Urinary bladder (tissue), 4 donors: Measurements from ENCODE around the gene JAKMIP1. TPM values are rescaled to one million over a fixed set of nuclear protein-coding genes. Genes with fewer than 3 reads are reported as not detected.

Experiments used
- DNase-seq: peaks from one replicate; pipeline ENCODE4 v3.0.0-alpha.2; 2015; ENCODE audit errors: extremely low spot score
- H3K27ac ChIP-seq: one replicate; pipeline ENCODE4 v1.5.1; 2013; ENCODE audit warnings: low read depth, mild to moderate bottlenecking, moderate library complexity
- H3K36me3 ChIP-seq: one replicate; pipeline ENCODE4 v1.6.1; 2013; ENCODE audit warnings: mild to moderate bottlenecking, moderate library complexity; ENCODE audit not compliant: insufficient read depth
- H3K4me1 ChIP-seq: one replicate; pipeline ENCODE4 v1.6.1; 2013; ENCODE audit warnings: mild to moderate bottlenecking, moderate library complexity; ENCODE audit not compliant: insufficient read depth
- H3K4me3 ChIP-seq: one replicate; pipeline ENCODE4 v1.5.1; 2013; ENCODE audit warnings: low read depth, low read length
- WGBS: extraction: QIAGEN DNeasy Blood & Tissue Kit; methylation state at CpG from one replicate; pipeline ENCODE4 v1.1.7; 2013; 5-methylcytosine and 5-hydroxymethylcytosine counted together
- polyA plus RNA-seq: library from polyadenylated mRNA; stranded (reverse); fragments of 200-250 nt; gene quantifications from one replicate; pipeline ENCODE4 v1.2.3, GENCODE V29; 2013
- total RNA-seq: library from RNA; depleted of rRNA; stranded (reverse); fragments of >200 nt; gene quantifications from one replicate; pipeline ENCODE4 v1.2.3, GENCODE V29; 2014
- donor health status: healthy with polysubstance abuse.
- donor health status: healthy.

JAKMIP1 gene
- total and polyA plus RNA-seq, 2 donors, result 0.58 to 0.61 TPM

DNA sequence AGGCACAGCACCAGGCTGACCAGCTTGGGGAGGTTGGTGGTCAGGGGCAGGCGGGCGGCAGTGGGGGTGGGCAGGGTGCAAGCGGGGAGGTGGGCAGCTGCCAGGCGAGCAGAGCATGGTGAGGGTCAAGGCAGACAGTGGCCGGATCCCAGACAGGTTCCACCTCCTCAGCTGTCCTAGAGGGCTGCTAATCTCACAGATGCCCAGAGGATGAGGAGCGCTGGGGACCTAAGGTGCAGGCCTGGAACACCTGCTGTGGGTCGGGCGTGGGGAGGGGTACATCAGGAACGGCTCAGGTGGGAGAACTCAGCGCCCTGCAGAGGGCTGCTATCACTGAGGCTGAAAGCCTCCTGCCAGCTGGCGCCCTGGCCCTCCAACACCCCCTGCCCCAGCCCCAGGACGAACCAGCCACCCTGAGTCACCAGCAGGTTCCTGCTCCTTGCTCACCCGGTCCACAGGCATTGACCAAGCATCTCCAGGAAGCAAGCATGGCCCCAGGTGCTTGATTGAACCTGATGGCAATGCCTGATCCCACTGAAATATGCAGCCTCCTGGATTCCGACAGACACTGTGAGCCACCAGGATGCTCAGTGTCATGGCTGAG, 153.7 kb downstream of the JAKMIP1 start:
- Histone ChIP-seq H3K36me3 (no peaks in the 10 kb centered on the region), H3K4me3 (no peak overlapping the region), H3K4me1 (no peaks in the 10 kb centered on the region), H3K27ac (no peak overlapping the region)
- 88% methylated on average over 14 of the region's 14 CpGs for WGBS
- DNase-seq, result no peak

DNA sequence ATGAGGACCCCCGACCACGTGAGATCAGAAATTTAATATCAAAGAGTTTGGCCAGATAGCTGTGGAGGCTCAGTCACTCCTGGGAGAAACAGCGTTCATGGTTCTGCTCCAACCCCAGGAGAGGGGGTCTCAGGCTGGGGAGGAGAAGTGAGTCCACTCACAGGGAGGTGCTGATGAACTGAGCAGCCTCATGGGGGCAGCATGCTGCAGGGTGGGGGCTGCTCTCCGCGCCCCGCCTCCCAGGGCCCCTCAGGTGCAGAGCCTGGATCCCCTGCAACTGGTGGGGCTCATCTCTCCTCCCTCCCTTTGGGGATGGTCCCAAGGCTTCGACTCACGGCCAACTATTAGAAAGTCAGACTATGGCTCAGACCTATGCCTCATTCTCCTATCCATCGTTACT, 155.5 kb downstream of the JAKMIP1 start:
- no peaks in the 10 kb centered on the region for H3K36me3 ChIP-seq
- 36% methylated on average over 9 of the region's 9 CpGs for WGBS
- DNase-seq, result no peak

DNA sequence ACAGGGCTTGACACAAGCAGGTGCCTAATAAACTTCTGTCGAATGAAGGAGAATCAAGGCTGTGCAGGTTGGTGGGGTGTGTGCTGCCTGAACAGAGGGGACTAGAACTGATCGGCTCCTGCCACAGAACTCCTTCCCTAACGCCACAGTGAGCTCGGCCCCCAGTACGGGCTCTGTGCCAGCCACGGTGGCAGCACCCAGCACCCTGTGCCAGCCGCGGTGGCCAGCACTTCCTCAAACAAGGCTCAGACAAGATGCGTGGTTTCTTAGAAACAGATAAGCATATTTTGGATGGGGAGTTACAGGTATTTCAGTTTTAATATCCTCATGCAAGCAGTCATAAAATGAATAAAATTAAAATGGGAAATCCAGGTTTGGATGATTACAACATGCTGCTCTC, 156.1 kb downstream of the JAKMIP1 start:
- Histone ChIP-seq H3K4me1 (no peaks in the 10 kb centered on the region), H3K36me3 (no peaks in the 10 kb centered on the region), H3K4me3 (no peak overlapping the region), H3K27ac (no peak overlapping the region)
- 62% methylated on average over 9 of the region's 9 CpGs for WGBS
- no peak for DNase-seq

More for the DNA sequence above, 155.5 kb downstream of the JAKMIP1 start:
- no peaks in the 10 kb centered on the region for H3K4me1 ChIP-seq
- no peak overlapping the region for H3K4me3 ChIP-seq
- no peak overlapping the region for H3K27ac ChIP-seq

DNA sequence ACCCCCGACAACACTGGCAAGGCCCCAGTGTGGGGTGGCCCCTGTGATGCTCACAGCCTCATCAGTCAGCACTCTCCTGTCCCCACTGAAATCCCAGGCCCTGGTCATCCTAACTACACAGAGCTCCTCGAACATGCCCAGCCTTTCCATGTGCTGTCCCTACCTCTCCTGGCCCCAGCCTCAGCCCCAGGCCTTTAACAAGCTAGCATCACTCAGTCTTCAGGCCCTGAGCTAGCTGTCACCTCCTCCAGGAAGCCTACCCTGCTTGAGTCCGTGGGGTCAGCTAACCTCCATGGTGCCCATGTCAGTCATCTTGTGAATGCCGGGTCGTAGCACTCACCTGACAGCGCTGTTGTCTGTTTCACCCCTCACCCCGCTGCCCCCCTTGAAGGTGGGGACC, 156.5 kb downstream of the JAKMIP1 start:
- Histone ChIP-seq H3K4me1 (no peaks in the 10 kb centered on the region), H3K36me3 (no peaks in the 10 kb centered on the region), H3K4me3 (no peak overlapping the region), H3K27ac (no peak overlapping the region)
- 84% methylated on average over 7 of the region's 7 CpGs for WGBS
- no peak for DNase-seq

DNA sequence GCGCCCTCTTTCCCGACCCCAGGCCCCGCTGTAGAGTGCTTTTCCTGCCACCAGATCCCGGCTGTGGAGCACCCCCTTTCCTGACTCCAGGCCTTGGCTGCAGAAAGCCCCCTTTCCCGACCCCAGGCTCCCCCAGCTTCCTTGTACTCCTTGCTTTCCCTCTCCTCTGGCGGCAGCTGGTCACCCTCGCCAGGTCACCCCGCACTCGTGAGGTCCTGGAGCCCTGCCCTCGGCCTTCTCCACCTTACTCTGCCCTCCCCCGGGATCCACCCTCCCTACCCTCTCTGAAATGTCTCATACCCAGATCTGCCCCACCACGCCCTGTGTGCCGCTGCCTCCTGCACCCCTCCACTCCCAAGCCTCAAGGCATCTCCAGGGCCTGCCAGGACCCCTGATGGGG, 157.2 kb downstream of the JAKMIP1 start:
- Histone ChIP-seq H3K4me1 (no peaks in the 10 kb centered on the region), H3K4me3 (no peak overlapping the region), H3K36me3 (no peaks in the 10 kb centered on the region), H3K27ac (no peak overlapping the region)
- WGBS, result 81% methylated on average over 13 of the region's 13 CpGs
- DNase-seq, result no peak

DNA sequence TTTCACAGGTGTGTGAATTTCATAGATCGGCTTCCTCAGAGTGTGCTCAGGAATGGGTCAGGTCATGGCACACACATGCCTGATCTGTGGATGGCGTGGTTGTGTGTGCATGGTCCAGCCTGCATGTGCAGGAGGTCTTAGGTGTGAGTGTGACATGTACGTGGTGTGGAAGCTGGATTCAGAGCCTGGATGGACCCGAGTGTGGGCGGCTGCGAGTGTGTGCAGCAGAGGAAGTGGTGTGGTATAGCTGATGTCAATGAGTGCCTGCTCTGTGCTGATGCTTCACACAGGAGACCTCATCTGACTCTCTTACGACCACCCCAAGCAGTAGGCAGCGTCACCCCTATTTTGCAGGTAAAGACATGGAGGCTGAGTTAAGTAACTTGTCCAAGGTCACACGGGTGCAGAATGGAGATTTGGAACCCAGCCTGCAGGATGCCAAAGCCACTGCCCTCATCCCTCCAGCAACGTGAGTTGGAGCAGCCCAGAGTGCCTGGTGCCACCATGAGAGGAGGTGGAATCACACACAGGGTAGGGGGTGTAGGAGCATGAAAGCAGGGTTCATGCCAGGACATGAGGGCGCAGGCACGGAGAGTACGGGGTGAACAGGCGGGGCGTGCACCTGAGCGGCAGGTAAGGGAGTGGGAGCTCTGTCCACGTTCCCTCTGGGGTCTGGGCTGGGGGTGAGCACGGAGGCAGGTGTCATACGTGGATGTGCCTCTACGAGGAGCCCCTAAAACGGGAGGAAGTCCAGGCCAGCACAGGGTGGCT, 157.9 kb downstream of the JAKMIP1 start:
- Histone ChIP-seq H3K4me1 (no peaks in the 10 kb centered on the region), H3K27ac (no peak overlapping the region), H3K36me3 (no peaks in the 10 kb centered on the region), H3K4me3 (no peak overlapping the region)
- 83% methylated on average over 21 of the region's 21 CpGs for WGBS
- DNase-seq, result no peak

DNA sequence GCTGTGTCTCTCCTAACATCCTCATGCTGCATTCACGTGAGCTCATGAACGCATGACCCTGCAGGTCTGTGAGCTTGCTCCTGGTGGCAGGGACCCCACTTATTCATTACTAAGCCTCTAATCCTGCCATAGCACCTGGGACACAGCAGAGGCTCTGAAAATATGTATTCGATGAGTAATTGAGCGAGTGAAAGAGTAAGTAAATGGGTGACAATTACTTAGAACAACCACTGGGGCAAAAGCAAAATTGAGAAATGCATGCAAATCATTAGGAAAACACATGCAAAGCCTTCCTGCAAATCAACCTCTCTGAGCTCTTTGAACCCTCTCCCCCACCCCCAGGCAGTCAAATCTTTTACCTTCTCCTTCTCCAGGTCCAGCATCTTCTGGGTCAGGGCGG, 158.5 kb downstream of the JAKMIP1 start:
- Histone ChIP-seq H3K27ac (no peak overlapping the region), H3K36me3 (no peaks in the 10 kb centered on the region), H3K4me1 (no peaks in the 10 kb centered on the region), H3K4me3 (no peak overlapping the region)
- WGBS, result 81% methylated on average over 5 of the region's 5 CpGs
- DNase-seq, result no peak

DNA sequence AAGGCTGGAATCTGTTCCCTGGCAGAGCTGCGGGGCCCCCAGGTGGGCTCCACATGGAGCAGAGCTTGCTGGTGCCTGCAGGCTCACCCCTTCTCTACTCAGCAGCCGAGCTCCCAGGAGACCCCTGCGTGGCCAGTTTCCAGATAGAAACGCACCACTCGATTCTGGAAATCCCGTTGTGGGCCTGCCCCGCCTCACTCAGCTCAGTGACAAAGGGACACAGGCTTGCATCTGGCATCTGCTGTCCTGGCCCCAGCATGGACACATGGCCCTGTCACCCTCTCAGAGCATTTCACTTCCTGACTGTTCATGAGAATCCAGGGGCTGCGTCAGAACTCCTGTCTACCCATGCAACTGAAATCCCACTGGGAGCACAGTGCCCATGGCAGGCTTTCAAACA, 161.6 kb downstream of the JAKMIP1 start:
- Histone ChIP-seq H3K36me3 (no peaks in the 10 kb centered on the region), H3K4me1 (no peaks in the 10 kb centered on the region), H3K27ac (no peak overlapping the region), H3K4me3 (no peak overlapping the region)
- WGBS, result 82% methylated on average over 8 of the region's 8 CpGs
- DNase-seq, result no peak

DNA sequence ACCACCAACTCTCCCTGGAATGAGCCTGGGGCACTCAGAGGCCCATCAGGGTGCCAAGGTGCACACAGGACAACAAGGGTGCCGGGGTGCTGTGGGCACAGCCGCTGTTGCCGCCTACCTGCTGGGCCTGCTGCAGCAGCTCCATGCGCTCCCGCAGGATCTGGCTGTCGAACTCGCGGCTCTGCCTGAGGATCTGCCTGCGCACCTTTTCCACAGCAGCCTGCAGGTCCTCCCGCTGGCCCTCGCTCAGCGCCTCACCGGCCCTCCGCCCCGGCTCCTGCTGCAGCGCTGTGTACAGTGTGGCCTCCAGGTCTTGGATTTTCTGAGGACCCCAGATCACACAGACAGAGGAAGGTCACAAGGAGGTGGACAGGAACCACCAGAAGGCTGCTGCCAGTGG, 164.6 kb downstream of the JAKMIP1 start:
- 94% methylated on average over 16 of the region's 16 CpGs for WGBS
- H3K4me1 ChIP-seq, result no peaks in the 10 kb centered on the region
- H3K36me3 ChIP-seq, result no peaks in the 10 kb centered on the region
- H3K27ac ChIP-seq, result no peak overlapping the region
- H3K4me3 ChIP-seq, result no peak overlapping the region
- DNase-seq, result no peak

DNA sequence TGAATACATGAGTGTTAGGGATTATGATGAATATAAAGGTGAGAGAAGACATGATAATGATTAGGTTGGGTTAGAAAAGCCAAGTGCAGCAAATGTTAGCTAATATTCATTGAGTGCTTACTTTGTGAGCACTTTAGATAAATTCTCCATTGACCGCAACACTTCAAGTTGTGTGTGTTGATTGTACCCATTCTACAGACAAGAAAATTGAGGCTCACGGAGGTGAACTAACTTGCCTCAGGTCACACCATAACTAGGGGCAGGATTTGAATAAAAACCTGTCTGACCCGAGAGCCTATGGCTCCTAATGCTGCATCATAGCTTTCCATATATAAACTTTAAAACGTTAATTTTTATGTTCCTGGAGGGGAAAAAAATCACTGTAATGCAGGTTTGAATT, 167.0 kb downstream of the JAKMIP1 start:
- H3K27ac ChIP-seq, result no peak overlapping the region
- H3K36me3 ChIP-seq, result no peaks in the 10 kb centered on the region
- 60% methylated on average over 4 of the region's 4 CpGs for WGBS
- H3K4me1 ChIP-seq, result no peaks in the 10 kb centered on the region
- DNase-seq, result no peak
- H3K4me3 ChIP-seq, result no peak overlapping the region

DNA sequence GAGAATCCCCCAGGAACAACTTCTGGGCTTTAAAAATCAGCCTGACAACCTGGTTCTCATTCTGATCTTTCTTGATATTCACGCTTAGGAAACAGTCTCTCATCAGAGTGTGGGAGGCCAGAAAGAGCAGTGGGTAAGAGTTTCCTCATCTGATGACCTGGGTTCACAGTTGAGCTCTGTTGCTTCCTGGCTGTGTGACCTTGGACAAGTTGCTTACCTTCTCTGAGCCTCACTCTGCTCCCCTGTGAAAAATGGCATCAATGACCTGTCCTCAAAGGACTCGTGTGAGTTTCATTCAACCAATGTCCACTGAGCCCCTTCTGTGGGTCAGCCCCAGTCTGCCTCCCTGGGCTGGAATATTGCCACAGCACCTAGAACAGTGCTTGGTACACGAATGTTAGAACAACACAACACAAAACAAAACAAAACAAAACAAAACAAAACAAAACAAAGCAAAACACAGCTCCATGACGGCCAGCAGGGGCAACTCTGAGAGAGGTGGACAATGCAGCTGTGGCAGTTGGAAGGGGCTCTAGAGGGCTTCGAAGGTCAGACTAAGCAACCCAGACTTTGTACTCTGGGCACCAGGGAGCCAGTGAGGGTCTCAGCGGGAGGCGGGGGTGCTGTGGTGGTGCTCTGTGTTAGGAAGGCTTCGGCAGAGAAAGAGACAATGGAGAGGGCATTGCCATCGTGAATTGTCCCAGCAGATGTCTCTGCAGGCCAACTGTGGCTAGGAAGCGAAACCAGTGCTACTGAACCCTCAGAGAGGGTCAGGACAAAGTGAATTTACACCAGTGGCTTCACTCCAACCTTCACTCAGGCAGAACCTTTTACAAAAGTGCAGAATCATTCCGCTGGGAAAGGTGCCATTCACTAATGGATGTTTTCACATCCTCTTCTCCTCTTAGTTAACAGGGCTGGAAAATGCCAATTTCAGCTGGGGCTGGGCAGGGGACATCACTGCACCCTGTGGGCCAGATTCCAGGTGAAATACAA, 167.8 kb downstream of the JAKMIP1 start:
- Histone ChIP-seq H3K4me1 (no peaks in the 10 kb centered on the region), H3K36me3 (no peaks in the 10 kb centered on the region), H3K27ac (no peak overlapping the region), H3K4me3 (no peak overlapping the region)
- no peak for DNase-seq
- 76% methylated on average over 11 of the region's 11 CpGs for WGBS

DNA sequence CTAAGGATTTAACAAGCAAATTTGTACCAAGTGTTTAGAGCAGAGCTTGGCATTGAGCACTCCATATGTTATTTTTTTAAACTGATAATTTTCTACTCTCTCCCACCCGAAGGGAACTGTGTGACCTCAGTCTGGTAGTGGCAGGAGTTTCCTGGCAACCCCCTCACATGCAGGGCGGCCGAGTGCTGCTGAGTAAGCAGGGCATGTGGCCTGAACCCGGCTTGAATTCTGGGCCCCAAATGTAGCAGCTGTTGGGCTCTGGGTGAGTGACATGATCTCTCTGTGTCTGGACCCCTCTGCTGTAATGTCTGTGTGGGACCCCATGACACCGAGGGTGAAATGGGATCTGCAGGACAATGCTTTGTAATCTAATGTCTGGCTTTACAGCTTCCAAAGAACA, 168.5 kb downstream of the JAKMIP1 start:
- no peak overlapping the region for H3K27ac ChIP-seq
- H3K36me3 ChIP-seq, result no peaks in the 10 kb centered on the region
- no peaks in the 10 kb centered on the region for H3K4me1 ChIP-seq
- WGBS, result 41% methylated on average over 5 of the region's 5 CpGs
- H3K4me3 ChIP-seq, result no peak overlapping the region
- DNase-seq, result no peak

DNA sequence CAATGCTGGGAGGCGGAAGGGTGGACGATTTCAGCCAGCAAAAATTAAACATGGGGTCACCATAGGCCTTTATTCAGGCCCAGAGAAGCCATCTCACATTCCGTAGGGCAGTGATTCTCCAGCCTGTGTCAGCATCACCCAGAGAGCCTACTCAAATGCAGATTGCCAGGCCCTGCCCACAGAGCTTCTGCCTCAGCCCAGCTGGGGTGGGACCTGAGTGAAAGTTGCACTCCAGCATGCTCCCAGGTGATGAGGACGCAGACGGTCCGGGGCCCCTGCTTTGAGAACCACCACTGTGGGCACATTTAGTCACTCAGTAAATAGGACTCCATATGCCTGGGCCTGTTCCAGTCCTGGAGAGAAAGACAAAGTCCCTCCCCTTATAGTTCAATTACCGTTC, 169.7 kb downstream of the JAKMIP1 start:
- DNase-seq, result no peak
- Histone ChIP-seq H3K27ac (no peak overlapping the region), H3K36me3 (no peaks in the 10 kb centered on the region), H3K4me1 (no peaks in the 10 kb centered on the region), H3K4me3 (no peak overlapping the region)
- 84% methylated on average over 7 of the region's 7 CpGs for WGBS
